C4-2B (cell line): Measurements from ENCODE around the gene ILF2.

Source experiments
- ZFX ChIP-seq: fragments of 450-650 bp; IDR thresholded peaks from 2 replicates; pipeline ENCODE4 v1.6.1; 2017
- TF ChIP-seq, protein P1 (sequence below): fragments of 450-650 bp; conservative IDR thresholded peaks from 2 replicates; pipeline ENCODE4 v1.5.1; 2017; ENCODE audit warnings: mild to moderate bottlenecking

GRCh38 chr1:153647346-153647714 lies 23.5 kb downstream of the ILF2 start:
- TF ChIP-seq, protein P1, sequence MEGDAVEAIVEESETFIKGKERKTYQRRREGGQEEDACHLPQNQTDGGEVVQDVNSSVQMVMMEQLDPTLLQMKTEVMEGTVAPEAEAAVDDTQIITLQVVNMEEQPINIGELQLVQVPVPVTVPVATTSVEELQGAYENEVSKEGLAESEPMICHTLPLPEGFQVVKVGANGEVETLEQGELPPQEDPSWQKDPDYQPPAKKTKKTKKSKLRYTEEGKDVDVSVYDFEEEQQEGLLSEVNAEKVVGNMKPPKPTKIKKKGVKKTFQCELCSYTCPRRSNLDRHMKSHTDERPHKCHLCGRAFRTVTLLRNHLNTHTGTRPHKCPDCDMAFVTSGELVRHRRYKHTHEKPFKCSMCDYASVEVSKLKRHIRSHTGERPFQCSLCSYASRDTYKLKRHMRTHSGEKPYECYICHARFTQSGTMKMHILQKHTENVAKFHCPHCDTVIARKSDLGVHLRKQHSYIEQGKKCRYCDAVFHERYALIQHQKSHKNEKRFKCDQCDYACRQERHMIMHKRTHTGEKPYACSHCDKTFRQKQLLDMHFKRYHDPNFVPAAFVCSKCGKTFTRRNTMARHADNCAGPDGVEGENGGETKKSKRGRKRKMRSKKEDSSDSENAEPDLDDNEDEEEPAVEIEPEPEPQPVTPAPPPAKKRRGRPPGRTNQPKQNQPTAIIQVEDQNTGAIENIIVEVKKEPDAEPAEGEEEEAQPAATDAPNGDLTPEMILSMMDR: no peak
- TF ChIP-seq ZFX: no peak
